HUES48 (cell line): ENCODE measurements around the gene TRMU.

ENCODE experiments used
- H3K27ac ChIP-seq: one replicate; pipeline ENCODE4 v1.7.0; 2013; ENCODE audit warnings: low read depth, low read length, inconsistent platforms
- H3K27me3 ChIP-seq: 2 replicates; pipeline ENCODE4 v1.6.1; 2013; ENCODE audit warnings: mild to moderate bottlenecking, low read length; ENCODE audit not compliant: control insufficient read depth, insufficient read depth
- H3K36me3 ChIP-seq: 2 replicates; pipeline ENCODE4 v1.6.1; 2013; ENCODE audit warnings: low read length; ENCODE audit not compliant: control insufficient read depth, insufficient read depth
- H3K4me1 ChIP-seq: 2 replicates; pipeline ENCODE4 v1.6.1; 2013; ENCODE audit warnings: mild to moderate bottlenecking, low read length; ENCODE audit not compliant: control insufficient read depth, insufficient read depth
- H3K4me3 ChIP-seq: 2 replicates; pipeline ENCODE4 v1.5.1; 2013; ENCODE audit warnings: mild to moderate bottlenecking, low read depth, low read length
- H3K9ac ChIP-seq: 2 replicates; pipeline ENCODE4 v1.6.1; 2013; ENCODE audit warnings: mild to moderate bottlenecking, low read depth, low read length, moderate library complexity
- H3K9me3 ChIP-seq: 2 replicates; pipeline ENCODE4 v1.6.1; 2013; ENCODE audit warnings: low read length; ENCODE audit not compliant: control insufficient read depth, insufficient read depth

The TRMU gene

GRCh38 chr22:46367707-46368191, 32.2 kb downstream of the TRMU start:
- Histone ChIP-seq H3K9me3 (no peaks in the 10 kb centered on the region), H3K4me1 (no peaks in the 10 kb centered on the region), H3K9ac (no peak overlapping the region), H3K4me3 (no peak overlapping the region), H3K27me3 (no peaks in the 10 kb centered on the region), H3K36me3 (peaks cover 17% of the 10 kb centered on the region), H3K27ac (no peak overlapping the region)

- Histone ChIP-seq H3K9me3 (no peaks in the 10 kb centered on the region), H3K4me3 (no peak overlapping the region), H3K27ac (no peak overlapping the region), H3K27me3 (no peaks in the 10 kb centered on the region), H3K36me3 (peaks cover 14% of the 10 kb centered on the region; the same call in 1 of the 2 replicates), H3K4me1 (no peaks in the 10 kb centered on the region), H3K9ac (no peak overlapping the region)
Observed at GRCh38 chr22:46368422-46368821, 32.9 kb downstream of the TRMU start.

GRCh38 chr22:46368871-46369715, 33.6 kb downstream of the TRMU start:
- no peak overlapping the region for H3K4me3 ChIP-seq
- no peaks in the 10 kb centered on the region for H3K9me3 ChIP-seq
- H3K9ac ChIP-seq, result no peak overlapping the region
- H3K4me1 ChIP-seq, result no peaks in the 10 kb centered on the region
- H3K27ac ChIP-seq, result no peak overlapping the region
- H3K27me3 ChIP-seq, result no peaks in the 10 kb centered on the region
- H3K36me3 ChIP-seq, result peaks cover 14% of the 10 kb centered on the region; the same call in 1 of the 2 replicates

GRCh38 chr22:46369716-46370583, 34.4 kb downstream of the TRMU start:
- peaks cover 9% of the 10 kb centered on the region; the same call in 1 of the 2 replicates for H3K36me3 ChIP-seq
- H3K27me3 ChIP-seq, result no peaks in the 10 kb centered on the region
- no peak overlapping the region for H3K9ac ChIP-seq
- H3K27ac ChIP-seq, result no peak overlapping the region
- H3K4me1 ChIP-seq, result no peaks in the 10 kb centered on the region
- no peak overlapping the region for H3K4me3 ChIP-seq
- H3K9me3 ChIP-seq, result no peaks in the 10 kb centered on the region

- H3K9ac ChIP-seq, result no peak overlapping the region
- no peak overlapping the region for H3K27ac ChIP-seq
- no peak overlapping the region for H3K4me3 ChIP-seq
- H3K27me3 ChIP-seq, result no peaks in the 10 kb centered on the region
- peaks cover 4% of the 10 kb centered on the region; the same call in 1 of the 2 replicates for H3K36me3 ChIP-seq
- no peaks in the 10 kb centered on the region for H3K9me3 ChIP-seq
- no peaks in the 10 kb centered on the region for H3K4me1 ChIP-seq
Observed at GRCh38 chr22:46370584-46371291, 35.2 kb downstream of the TRMU start.

GRCh38 chr22:46371623-46372226, 36.2 kb downstream of the TRMU start:
- Histone ChIP-seq H3K4me3 (no peak overlapping the region), H3K27ac (no peak overlapping the region), H3K36me3 (peaks cover 4% of the 10 kb centered on the region; the same call in 1 of the 2 replicates), H3K4me1 (peaks cover under 1% of the 10 kb centered on the region; the same call in 1 of the 2 replicates), H3K9ac (no peak overlapping the region), H3K9me3 (no peaks in the 10 kb centered on the region), H3K27me3 (no peaks in the 10 kb centered on the region)

- peaks cover 10% of the 10 kb centered on the region for H3K4me1 ChIP-seq
- H3K36me3 ChIP-seq, result peaks cover 4% of the 10 kb centered on the region; the same call in 1 of the 2 replicates
- H3K27me3 ChIP-seq, result no peaks in the 10 kb centered on the region
- H3K9me3 ChIP-seq, result no peaks in the 10 kb centered on the region
- no peak overlapping the region for H3K27ac ChIP-seq
- H3K9ac ChIP-seq, result no peak overlapping the region
- no peak overlapping the region for H3K4me3 ChIP-seq
Observed at GRCh38 chr22:46372686-46373085, 37.2 kb downstream of the TRMU start.

GRCh38 chr22:46373159-46373558, 37.6 kb downstream of the TRMU start:
- peaks cover 4% of the 10 kb centered on the region; the same call in 1 of the 2 replicates for H3K36me3 ChIP-seq
- H3K27ac ChIP-seq, result no peak overlapping the region
- H3K9me3 ChIP-seq, result no peaks in the 10 kb centered on the region
- no peak overlapping the region for H3K4me3 ChIP-seq
- no peak overlapping the region for H3K9ac ChIP-seq
- H3K4me1 ChIP-seq, result peaks cover 15% of the 10 kb centered on the region
- H3K27me3 ChIP-seq, result no peaks in the 10 kb centered on the region

- Histone ChIP-seq H3K4me1 (peaks cover 24% of the 10 kb centered on the region), H3K9ac (no peak overlapping the region), H3K27me3 (no peaks in the 10 kb centered on the region), H3K27ac (no peak overlapping the region), H3K36me3 (peaks cover 4% of the 10 kb centered on the region; the same call in 1 of the 2 replicates), H3K9me3 (no peaks in the 10 kb centered on the region), H3K4me3 (no peak overlapping the region)
Observed at GRCh38 chr22:46373921-46374662, 38.6 kb downstream of the TRMU start.
